Parathyroid adenoma (tissue), 2 donors: ENCODE results near the gene CYTH2.
A peak's percentile ranks its signal among the peaks of the same experiment; 100 is the strongest.

ENCODE experiments used
- H2AFZ ChIP-seq: fragments of 300-600 bp; sonication (generic); one replicate; pipeline ENCODE4 v1.7.0; 2017; ENCODE audit warnings: antibody characterized with exemption, mild to moderate bottlenecking
- H3K27ac ChIP-seq: fragments of 300-600 bp; sonication (generic); one replicate; pipeline ENCODE4 v1.7.0; 2017
- H3K27me3 ChIP-seq: fragments of 300-600 bp; sonication (generic); one replicate; pipeline ENCODE4 v1.7.0; 2017; ENCODE audit warnings: low read length; ENCODE audit not compliant: control insufficient read depth, insufficient read depth
- H3K36me3 ChIP-seq: fragments of 300-600 bp; sonication (generic); one replicate; pipeline ENCODE4 v1.7.0; 2017; ENCODE audit warnings: low read length; ENCODE audit not compliant: control insufficient read depth, insufficient read depth
- H3K4me1 ChIP-seq: fragments of 300-600 bp; sonication (generic); one replicate; pipeline ENCODE4 v1.7.0; 2017; ENCODE audit warnings: control low read depth
- H3K4me2 ChIP-seq: fragments of 300-600 bp; sonication (generic); one replicate; pipeline ENCODE4 v1.7.0; 2017; ENCODE audit warnings: low read length
- H3K4me3 ChIP-seq: fragments of 300-600 bp; sonication (generic); one replicate; pipeline ENCODE4 v1.7.0; 2017; ENCODE audit warnings: low read depth, low read length
- H3K79me2 ChIP-seq: fragments of 300-600 bp; sonication (generic); one replicate; pipeline ENCODE4 v1.7.0; 2017; ENCODE audit warnings: control low read depth
- H3K9ac ChIP-seq: fragments of 300-600 bp; sonication (generic); one replicate; pipeline ENCODE4 v1.7.0; 2017; ENCODE audit warnings: mild to moderate bottlenecking
- H3K9me3 ChIP-seq: fragments of 300-600 bp; sonication (generic); one replicate; pipeline ENCODE4 v1.7.0; 2017; ENCODE audit warnings: low read length; ENCODE audit not compliant: control insufficient read depth
- TF ChIP-seq, protein P1 (sequence below): fragments of 300-600 bp; sonication (generic); IDR thresholded peaks from one replicate; pipeline ENCODE4 v1.7.0; 2017; ENCODE audit warnings: antibody characterized with exemption, mild to moderate bottlenecking
- donor health status: primary hyperparathyroidism.

CYTH2 gene

DNA sequence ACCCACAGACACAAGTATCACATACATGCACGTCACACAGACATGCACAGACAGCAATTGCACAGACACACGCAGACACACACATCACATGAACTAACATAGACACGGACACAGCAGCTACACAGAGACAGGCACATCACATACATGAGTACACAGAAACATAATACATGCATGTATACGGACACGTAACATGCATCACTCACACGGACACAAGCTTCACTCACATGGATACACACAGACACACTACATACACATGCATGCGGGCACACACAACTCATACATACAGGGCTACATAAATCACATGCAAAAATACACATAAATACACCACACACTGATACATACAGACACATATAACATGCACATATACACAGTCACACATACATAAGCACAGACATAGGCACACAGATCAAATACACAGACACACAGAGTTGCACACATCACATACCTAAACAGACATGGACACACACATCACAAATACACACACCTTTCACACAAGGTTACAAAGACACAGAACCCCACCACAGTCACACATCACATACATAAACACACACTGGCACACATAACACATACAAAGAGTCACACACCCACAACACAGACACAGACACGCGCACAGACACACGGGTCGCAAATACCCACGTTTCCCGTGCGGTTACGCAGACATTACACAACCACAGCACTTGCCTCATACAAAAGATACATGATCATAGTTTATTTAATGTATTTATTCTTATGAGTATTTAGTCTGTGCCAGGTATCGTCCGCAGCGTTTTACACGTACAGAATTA, 43.5 kb downstream of the CYTH2 start:
- H3K4me2 ChIP-seq, result peak overlapping the region; percentile 99
- H3K27me3 ChIP-seq, result no peaks in the 10 kb centered on the region
- TF ChIP-seq, protein P1, sequence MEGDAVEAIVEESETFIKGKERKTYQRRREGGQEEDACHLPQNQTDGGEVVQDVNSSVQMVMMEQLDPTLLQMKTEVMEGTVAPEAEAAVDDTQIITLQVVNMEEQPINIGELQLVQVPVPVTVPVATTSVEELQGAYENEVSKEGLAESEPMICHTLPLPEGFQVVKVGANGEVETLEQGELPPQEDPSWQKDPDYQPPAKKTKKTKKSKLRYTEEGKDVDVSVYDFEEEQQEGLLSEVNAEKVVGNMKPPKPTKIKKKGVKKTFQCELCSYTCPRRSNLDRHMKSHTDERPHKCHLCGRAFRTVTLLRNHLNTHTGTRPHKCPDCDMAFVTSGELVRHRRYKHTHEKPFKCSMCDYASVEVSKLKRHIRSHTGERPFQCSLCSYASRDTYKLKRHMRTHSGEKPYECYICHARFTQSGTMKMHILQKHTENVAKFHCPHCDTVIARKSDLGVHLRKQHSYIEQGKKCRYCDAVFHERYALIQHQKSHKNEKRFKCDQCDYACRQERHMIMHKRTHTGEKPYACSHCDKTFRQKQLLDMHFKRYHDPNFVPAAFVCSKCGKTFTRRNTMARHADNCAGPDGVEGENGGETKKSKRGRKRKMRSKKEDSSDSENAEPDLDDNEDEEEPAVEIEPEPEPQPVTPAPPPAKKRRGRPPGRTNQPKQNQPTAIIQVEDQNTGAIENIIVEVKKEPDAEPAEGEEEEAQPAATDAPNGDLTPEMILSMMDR, result no peak
- H3K9me3 ChIP-seq, result no peaks in the 10 kb centered on the region
- H3K79me2 ChIP-seq, result no peaks in the 10 kb centered on the region
- no peaks in the 10 kb centered on the region for H3K36me3 ChIP-seq
- peaks cover 11% of the 10 kb centered on the region for H3K4me1 ChIP-seq
- peak overlapping the region; percentile 100 for H2AFZ ChIP-seq
- peak overlapping the region; percentile 75 for H3K4me3 ChIP-seq
- H3K27ac ChIP-seq, result peak overlapping the region; percentile 49
- H3K9ac ChIP-seq, result no peak overlapping the region

DNA sequence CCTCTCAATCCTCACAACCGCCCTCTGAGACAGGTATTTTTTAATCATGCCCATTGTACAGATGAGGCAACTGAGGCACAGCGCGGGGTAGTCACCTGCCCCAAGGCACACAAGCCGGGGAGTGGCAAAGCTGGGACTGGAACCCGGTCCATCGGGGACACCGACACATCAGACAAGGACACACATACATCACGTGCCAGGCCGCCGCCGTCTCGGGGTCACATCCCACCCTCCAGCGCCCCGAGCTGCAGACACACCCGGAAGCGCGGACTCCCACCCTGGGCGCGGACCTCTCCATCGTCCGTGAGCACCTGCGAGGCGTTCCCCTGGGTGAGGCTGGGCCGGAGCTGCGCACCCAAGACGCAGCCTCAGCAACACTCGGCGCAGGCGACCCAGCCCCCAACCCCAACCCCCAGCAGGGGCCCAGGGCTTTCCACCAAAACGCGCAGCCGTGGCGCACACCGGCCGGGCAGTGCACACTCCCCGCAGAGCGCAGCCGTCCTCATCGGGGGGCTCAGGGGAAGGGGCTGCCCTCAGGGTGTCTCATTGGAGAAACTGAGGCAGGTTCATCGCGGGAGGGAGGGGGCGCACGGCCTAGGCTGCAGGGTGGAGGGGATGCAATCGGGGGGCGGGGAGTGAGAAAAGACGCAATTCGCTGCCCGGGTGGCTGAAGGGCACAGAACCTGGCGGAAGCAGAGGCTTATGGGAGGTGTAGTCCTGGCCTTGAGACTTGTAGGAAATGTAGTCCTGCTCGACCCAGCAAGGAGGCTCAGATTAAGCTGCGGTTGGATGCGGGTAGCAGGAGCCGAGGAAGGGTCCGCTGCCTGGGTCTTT, 44.3 kb downstream of the CYTH2 start:
- Histone ChIP-seq H3K4me1 (peaks cover 11% of the 10 kb centered on the region), H3K4me2 (peak overlapping the region; percentile 99), H3K27ac (peak overlapping the region; percentile 52), H3K9ac (peak overlapping the region; percentile 76), H3K36me3 (no peaks in the 10 kb centered on the region), H3K27me3 (no peaks in the 10 kb centered on the region), H3K4me3 (peak overlapping the region; percentile 75), H3K79me2 (no peaks in the 10 kb centered on the region), H3K9me3 (no peaks in the 10 kb centered on the region), H2AFZ (peak overlapping the region; percentile 100)
- TF ChIP-seq, protein P1, result no peak

GRCh38 chr19:48514123-48514458, 44.9 kb downstream of the CYTH2 start:
- Histone ChIP-seq H3K9me3 (no peaks in the 10 kb centered on the region), H3K36me3 (no peaks in the 10 kb centered on the region), H2AFZ (peak overlapping the region; percentile 100), H3K4me1 (peaks cover 11% of the 10 kb centered on the region), H3K79me2 (no peaks in the 10 kb centered on the region), H3K4me3 (peak overlapping the region; percentile 75), H3K27me3 (no peaks in the 10 kb centered on the region), H3K4me2 (peak overlapping the region; percentile 99), H3K27ac (no peak overlapping the region), H3K9ac (no peak overlapping the region)
- TF ChIP-seq, protein P1, result no peak

- Histone ChIP-seq H3K4me3 (no peak overlapping the region), H3K36me3 (no peaks in the 10 kb centered on the region), H3K27ac (no peak overlapping the region), H3K4me2 (no peak overlapping the region), H3K4me1 (peaks cover 6% of the 10 kb centered on the region), H2AFZ (no peak overlapping the region), H3K79me2 (no peaks in the 10 kb centered on the region), H3K27me3 (no peaks in the 10 kb centered on the region), H3K9ac (no peak overlapping the region), H3K9me3 (no peaks in the 10 kb centered on the region)
- TF ChIP-seq, protein P1, result no peak
These were observed 47.4 kb downstream of the CYTH2 start for GRCh38 chr19:48516536-48516935.
